MV-4-11 (cell line): ENCODE data around the gene HNRNPA3.
"Not testable (repeated sequence)": the region's sequence is repeated elsewhere in the genome, so short reads cannot be mapped to it uniquely, and the experiment has no call there.

Source experiments
- DNase-seq: peaks from one replicate; lab custom pipeline; 2025; lab: John Stamatoyannopoulos, UW

HNRNPA3 gene

GRCh38 chr2:177256026-177256425 is 43.4 kb downstream of the HNRNPA3 start:
- DNase-seq, result no peak

GRCh38 chr2:177256695-177257094 is 44.1 kb downstream of the HNRNPA3 start:
- DNase-seq, result no peak

GRCh38 chr2:177257471-177257870 is 44.9 kb downstream of the HNRNPA3 start:
- no peak for DNase-seq

- DNase-seq, result no peak
Measured at GRCh38 chr2:177258059-177258458, 45.5 kb downstream of the HNRNPA3 start.

DNA sequence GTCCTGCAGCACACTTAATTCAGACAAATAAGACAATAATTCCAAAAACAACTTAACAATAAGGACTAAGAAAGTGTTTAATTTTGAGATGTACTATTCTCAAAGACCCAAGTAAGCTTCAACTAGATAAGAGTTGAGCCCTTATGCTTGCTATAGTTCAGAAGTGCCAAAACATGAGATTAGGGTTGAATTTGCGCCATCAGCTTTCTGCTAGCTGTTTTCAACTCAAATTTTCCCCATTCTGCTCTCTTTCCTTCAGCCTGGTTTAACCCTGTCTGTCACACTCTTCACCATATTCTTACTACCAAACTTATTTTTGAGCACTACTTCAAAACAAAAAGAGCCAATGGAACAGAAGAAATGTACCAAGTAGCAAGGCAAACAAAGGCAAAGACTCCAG is 47.8 kb downstream of the HNRNPA3 start:
- no peak for DNase-seq

GRCh38 chr2:177261116-177262060 is 48.8 kb downstream of the HNRNPA3 start:
- DNase-seq, result no peak

- no peak for DNase-seq
Measured at GRCh38 chr2:177262092-177262491, 49.5 kb downstream of the HNRNPA3 start.

DNA sequence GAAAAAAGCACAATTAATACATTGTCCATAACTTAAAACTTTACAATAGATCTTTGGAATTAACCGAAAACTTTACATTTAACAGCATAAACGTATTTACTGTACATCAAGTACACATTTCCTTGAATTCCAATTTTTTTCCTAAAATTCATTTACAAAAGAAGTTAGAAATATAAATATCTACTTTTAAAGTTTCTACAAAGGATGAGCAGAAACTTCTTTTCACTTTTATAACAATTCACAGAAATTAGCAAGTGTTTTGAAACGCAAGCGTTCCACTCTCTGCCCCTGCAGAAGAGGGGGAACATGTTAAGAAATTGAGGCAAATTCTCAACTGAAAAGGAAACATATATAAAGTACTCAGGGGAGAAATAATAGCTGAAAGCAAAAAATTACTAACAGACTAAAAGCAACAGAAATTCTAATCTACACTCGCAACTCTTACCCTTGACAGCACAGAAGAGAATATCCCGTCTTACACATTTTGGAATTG is 50.4 kb downstream of the HNRNPA3 start:
- DNase-seq, result no peak

- DNase-seq, result peak; percentile 96
Measured at GRCh38 chr2:177263451-177264208, 51.0 kb downstream of the HNRNPA3 start.

DNA sequence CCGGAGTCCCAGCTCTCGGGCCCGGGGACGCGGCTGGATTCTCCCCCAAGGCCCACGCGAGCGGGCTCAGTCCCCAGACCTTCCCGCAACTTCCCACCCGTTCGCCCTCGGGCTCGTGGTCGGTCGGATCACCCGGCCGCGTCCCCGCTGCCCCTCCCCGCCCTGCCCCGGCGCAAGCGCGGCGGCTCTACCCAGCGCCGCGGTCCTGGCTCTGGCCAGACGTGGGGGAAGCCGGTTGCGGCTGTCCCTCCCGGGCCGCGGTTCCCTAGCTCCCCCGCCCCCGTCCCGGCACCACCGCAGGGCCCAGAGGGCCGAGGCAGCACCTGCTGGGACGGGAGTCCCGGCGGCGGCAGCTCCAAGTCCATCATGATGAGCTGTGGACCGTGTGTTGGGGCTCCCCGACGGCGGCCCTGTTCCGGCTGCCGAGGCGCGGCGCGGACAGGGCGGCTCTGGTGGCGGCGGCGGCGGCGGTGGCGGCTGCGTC is 51.7 kb downstream of the HNRNPA3 start:
- no peak for DNase-seq

DNA sequence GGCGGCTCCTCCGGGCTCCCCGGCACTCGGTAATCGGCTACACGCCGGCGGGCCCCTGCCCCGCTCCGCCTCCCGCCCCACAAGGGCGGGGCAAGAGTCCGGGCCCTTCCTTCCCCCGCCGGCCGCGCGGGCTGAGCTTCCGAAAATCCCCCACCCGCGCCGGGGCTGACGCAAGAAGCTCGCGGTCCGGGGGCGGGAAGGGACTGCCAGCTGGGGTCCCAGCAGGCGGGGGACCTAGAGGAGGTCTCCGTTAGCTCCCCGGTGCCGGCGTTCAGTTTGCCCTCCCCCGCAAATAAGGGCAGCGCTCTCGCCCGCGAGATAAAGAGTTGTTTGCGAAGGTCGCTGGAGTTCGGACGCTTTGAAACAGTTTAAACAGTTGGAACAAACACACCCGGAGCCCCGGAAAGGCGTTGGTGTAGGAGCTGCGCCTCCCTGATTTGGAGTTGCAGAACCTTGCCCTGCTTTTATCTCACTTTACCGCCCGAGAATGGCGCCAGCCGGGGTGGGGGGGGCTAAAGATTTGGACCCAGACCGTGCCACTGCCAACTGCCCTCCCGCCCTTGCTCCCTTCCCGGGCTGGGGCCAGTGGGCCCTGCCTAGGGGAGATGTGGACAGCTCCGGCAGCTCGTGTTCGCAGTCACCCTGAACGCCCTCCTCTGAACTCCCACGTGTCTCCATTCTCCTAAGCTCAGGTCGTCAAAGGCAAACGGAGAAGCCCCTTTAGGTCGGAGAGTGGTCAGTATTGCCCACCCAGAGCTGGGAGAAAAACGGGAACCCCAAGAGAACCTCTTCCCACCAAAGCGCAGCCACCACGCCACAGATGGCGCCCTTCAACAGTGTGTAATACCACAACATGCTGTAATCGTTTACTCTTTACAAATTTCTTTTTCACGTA is 52.3 kb downstream of the HNRNPA3 start, which contains the start of gene NFE2L2:
Gene NFE2L2 (minus strand): TSS at position 35 of the 895 bp plus-strand sequence. CDS start 151 bp downstream, outside the sequence.
- peak; percentile 77 for DNase-seq

DNA sequence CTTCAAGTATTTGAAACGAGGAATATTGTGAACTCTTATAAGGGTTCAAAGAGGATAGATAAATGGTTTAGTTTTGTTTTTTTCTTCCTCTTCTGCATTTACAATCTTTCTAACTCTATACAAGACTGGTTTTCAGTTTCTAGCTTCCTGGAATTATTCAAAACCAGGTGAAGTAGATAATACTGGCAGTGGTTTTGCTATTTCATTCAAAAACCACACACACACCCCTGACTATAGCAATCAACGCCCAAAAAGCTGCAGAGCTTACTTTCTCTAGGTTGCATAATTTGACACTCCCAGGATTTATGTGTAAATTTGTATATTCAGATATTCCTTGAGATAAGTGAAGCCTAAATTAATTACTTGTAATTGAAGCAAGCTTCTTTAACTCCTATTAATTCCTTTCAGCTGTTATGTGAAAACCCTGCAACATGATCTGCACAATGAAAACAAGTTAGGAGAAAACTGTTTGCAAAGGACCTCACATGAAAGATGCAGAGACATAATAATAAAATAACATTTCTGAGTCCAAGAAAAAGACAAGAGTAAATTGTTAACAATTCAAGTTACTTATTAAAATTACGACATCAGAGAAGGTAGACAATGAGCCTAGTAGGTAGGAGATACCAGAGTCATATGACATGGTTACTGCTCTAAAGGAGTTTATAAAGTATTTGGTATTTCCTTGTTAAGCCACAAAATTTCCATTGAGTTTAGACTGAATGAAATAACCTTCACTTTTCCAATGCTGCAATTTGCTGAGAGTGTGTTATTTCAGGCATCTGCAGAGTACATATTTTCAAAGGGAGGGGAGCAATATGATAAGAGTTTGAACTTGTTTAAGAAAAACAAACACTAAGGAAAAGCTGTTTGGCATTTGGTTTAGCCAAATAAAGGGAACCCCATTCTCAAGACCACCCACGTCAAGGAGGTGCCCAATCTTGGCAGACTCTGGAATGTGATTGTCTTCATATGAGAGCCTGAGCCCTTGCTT is 53.5 kb downstream of the HNRNPA3 start:
- DNase-seq, result peak; percentile 83

GRCh38 chr2:177266955-177267354 is 54.4 kb downstream of the HNRNPA3 start:
- DNase-seq, result not testable (repeated sequence)

DNA sequence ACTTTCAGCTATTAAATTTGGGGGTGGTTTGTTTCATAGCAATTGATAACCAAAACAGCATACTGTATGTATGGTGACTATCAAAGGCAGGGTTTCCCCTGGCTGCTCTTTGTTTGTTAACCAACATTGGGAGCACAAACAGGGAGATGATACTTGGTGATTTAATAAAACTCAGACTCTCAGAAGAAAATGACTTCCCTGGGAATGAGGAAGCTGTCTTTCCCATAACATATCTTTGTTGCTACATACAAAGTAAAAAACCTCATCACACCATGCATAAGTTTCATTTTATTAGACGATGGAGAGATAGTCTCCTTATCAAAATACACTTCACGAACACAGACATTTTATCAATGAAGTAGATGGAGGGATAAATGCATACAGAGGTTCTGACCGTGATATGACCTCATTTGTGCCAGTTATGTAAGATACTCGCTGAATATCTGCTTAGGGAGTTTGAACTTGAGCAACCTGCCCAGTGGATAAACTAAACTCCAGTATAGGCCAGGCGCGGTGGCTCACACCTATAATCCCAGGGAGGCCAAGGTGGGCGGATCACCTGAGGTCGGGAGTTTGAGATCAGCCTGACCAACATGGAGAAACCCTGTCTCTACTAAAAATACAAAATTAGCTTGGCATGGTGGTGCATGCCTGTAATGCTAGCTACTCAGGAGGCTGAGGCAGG is 55.7 kb downstream of the HNRNPA3 start:
- DNase-seq, result no peak

GRCh38 chr2:177268901-177269300 is 56.3 kb downstream of the HNRNPA3 start:
- no peak for DNase-seq

- no peak for DNase-seq
Measured at GRCh38 chr2:177270531-177270930, 57.9 kb downstream of the HNRNPA3 start.

DNA sequence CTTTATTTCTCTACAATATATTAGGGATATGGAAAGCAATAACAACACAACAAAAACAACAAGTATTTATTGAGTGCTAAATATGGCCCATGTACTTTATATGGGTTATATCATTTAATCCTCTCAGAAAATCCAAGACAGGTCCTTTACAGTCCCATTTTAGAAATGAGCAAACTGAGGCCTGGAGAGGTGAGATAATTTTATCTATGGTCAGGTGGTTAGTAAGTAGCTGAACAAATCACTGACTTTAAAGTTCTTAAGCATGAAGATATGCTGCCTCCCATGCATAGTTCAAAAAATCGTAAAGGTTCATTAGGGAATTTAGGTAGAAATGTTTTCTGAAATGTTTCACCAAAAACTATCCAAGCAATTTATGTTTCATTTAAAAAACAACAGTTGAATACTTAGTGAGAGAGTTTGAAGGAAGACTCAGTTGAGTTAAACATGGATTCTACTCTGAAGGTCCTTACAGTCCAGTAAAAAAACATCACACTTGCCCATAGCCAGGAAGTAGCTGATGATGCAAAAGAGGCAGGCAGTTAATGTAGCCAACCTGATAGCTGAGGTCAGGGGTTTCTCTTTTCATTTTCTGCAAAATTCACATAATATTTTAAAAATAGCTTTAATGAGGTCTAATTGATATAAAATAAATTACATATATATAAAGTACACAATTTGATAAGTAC is 59.5 kb downstream of the HNRNPA3 start:
- no peak for DNase-seq

- DNase-seq, result no peak
Measured at GRCh38 chr2:177272765-177273164, 60.2 kb downstream of the HNRNPA3 start.

- DNase-seq, result no peak
Measured at GRCh38 chr2:177273408-177273807, 60.8 kb downstream of the HNRNPA3 start.
